Measurements from ENCODE around the gene OVOL2. TPM values are rescaled to one million over a fixed set of nuclear protein-coding genes. Genes with fewer than 3 reads are reported as not detected.

OVOL2 gene
- total RNA-seq = not detected in 2 replicates

DNA sequence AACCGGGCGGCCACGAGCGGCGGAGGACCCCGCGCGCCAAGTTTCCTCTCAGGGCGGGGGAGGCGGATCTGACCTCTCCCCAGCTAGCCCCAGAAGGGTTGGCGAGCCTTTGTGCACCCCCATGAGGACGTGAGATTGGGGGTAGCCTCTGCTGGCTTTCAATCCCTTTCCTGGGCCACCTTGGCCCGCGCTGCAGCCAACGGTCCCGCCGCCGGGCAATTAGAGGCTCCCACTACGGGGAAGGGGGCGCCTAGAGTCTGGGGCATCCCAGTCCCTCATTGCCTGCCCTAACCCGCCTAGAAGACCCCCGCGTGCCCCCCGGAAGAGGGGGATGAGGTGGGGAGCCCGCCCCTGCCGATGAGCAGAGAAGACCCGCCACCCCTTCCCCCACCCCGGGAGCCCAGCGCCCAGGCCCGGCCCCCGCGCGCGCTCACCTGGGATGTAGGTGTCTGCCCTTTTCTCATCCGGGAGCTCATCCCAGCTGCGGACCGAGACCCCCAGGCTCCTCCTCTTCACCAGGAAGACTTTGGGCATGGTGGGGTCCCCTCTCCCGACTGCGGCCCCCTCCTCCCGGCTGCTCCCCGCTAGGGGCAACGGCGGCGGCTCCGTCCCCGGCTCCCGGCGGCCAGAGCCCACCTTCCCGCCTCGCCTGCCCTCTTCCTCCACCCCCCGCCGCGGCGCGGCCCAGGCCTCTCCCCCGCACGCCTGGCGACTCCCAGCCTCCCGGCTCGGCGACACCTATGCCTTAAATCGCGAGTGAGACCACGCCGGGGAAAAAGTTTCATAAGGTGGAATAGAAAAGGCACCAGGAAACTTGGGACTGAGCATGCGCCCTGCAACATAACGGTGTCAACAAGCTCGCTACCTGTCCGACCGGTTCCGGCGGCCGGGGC, at the start of gene OVOL2:
OVOL2 (minus strand) TSS at position 816 of the 893 bp plus-strand sequence; CDS start at position 534, 282 bp downstream.

Other genes starting within 250 kb of the OVOL2 start
- 81.9 and 88.6 TPM in 2 replicates for gene SNX5, start 89.1 kb downstream of the OVOL2 start, total RNA-seq
- 6.3 and 13.4 TPM in 2 replicates for gene MGME1, start 88.9 kb downstream of the OVOL2 start, total RNA-seq
- 10.4 and 10.6 TPM in 2 replicates for gene KAT14, start 79.9 kb upstream of the OVOL2 start, total RNA-seq
- 8.7 and 9.7 TPM in 2 replicates for gene PET117, start 79.9 kb upstream of the OVOL2 start, total RNA-seq
- 15.4 and 19.7 TPM in 2 replicates for gene ZNF133, start 230.6 kb upstream of the OVOL2 start, total RNA-seq